ENCODE measurements around the gene PANX1.

PANX1 gene

GRCh38 chr11:94203070-94203469, 74.4 kb downstream of the PANX1 start:
- no peak for DNase-seq (ENCODE audit: low read depth in 2 of 2)
- H3K4me3 ChIP-seq (replicated peaks in 1 of 2; ENCODE audit: low read depth in 2 of 2, low read length in 2 of 2): no peak overlapping the region
- no peak for TF ChIP-seq CTCF (IDR thresholded peaks at IDR 0.05; ENCODE audit: low read depth, low read length)

- no peak overlapping the region for H3K4me3 ChIP-seq (replicated peaks in 1 of 2; ENCODE audit: low read depth in 2 of 2, low read length in 2 of 2)
- no peak for DNase-seq (ENCODE audit: low read depth in 2 of 2)
- TF ChIP-seq CTCF (IDR thresholded peaks at IDR 0.05; ENCODE audit: low read depth, low read length): no peak
These were observed 82.7 kb downstream of the PANX1 start for GRCh38 chr11:94211261-94211830.

GRCh38 chr11:94212898-94213297, 84.3 kb downstream of the PANX1 start:
- TF ChIP-seq CTCF (IDR thresholded peaks at IDR 0.05; ENCODE audit: low read depth, low read length): no peak
- H3K4me3 ChIP-seq (replicated peaks in 1 of 2; ENCODE audit: low read depth in 2 of 2, low read length in 2 of 2): no peak overlapping the region
- DNase-seq (ENCODE audit: low read depth in 2 of 2): no peak

- no peak for DNase-seq (ENCODE audit: low read depth in 2 of 2)
- no peak for TF ChIP-seq CTCF (IDR thresholded peaks at IDR 0.05; ENCODE audit: low read depth, low read length)
- H3K4me3 ChIP-seq (replicated peaks in 1 of 2; ENCODE audit: low read depth in 2 of 2, low read length in 2 of 2): no peak overlapping the region
These were observed 89.1 kb downstream of the PANX1 start for GRCh38 chr11:94217705-94218104.

GRCh38 chr11:94218372-94218771, 89.7 kb downstream of the PANX1 start:
- TF ChIP-seq CTCF (IDR thresholded peaks at IDR 0.05; ENCODE audit: low read depth, low read length): no peak
- H3K4me3 ChIP-seq (replicated peaks in 1 of 2; ENCODE audit: low read depth in 2 of 2, low read length in 2 of 2): no peak overlapping the region
- DNase-seq (ENCODE audit: low read depth in 2 of 2): no peak

GRCh38 chr11:94219771-94220170, 91.1 kb downstream of the PANX1 start:
- no peak for TF ChIP-seq CTCF (IDR thresholded peaks at IDR 0.05; ENCODE audit: low read depth, low read length)

GRCh38 chr11:94224078-94224477, 95.4 kb downstream of the PANX1 start:
- no peak for TF ChIP-seq CTCF (IDR thresholded peaks at IDR 0.05; ENCODE audit: low read depth, low read length)
- no peak overlapping the region for H3K4me3 ChIP-seq (replicated peaks in 1 of 2; ENCODE audit: low read depth in 2 of 2, low read length in 2 of 2)
- peak in 1 of 2 donors; percentile 17 for DNase-seq (ENCODE audit: low read depth in 2 of 2)

More at GRCh38 chr11:94219771-94220170, 91.1 kb downstream of the PANX1 start:
- no peak overlapping the region for H3K4me3 ChIP-seq (replicated peaks in 1 of 2; ENCODE audit: low read depth in 2 of 2, low read length in 2 of 2)
- DNase-seq (ENCODE audit: low read depth in 2 of 2): peak in 1 of 2 donors; percentile 5

Measured in cardiac fibroblast (primary cell).